Stimulated activated CD8-positive, alpha-beta memory T cell treated with anti-CD3 and anti-CD28 coated beads, Interleukin-4, amount 100 ng/mL, for 24 hours (primary cell): ENCODE results near the gene BEST4.
A peak's percentile ranks its signal among the peaks of the same experiment; 100 is the strongest.
"Not testable (repeated sequence)": the region's sequence is repeated elsewhere in the genome, so short reads cannot be mapped to it uniquely, and the experiment has no call there.

Source experiments
- DNase-seq: peaks from one replicate; pipeline ENCODE4 v3.0.0-alpha.2; 2020; ENCODE audit warnings: low read depth

The BEST4 gene

DNA sequence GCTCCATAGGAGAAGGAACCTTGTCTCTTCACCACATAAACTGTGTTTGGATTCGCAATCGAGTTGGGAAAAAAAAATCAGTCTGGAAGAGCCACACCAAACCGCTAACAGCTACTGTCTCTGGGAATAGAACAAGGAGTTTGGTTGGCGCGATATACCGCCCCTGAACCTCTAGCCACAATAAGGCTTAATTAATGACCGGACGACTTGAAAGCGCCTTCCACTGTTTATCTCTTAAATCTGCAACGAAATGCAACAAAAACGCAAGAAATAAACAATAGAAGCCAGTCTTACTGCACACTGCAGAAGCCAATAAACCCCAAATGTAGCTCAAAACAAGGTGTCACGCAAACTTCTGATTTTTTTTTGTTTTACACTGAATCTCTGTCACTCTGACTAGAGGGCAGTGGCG is 31.2 kb upstream of the BEST4 start:
- DNase-seq = no peak

DNA sequence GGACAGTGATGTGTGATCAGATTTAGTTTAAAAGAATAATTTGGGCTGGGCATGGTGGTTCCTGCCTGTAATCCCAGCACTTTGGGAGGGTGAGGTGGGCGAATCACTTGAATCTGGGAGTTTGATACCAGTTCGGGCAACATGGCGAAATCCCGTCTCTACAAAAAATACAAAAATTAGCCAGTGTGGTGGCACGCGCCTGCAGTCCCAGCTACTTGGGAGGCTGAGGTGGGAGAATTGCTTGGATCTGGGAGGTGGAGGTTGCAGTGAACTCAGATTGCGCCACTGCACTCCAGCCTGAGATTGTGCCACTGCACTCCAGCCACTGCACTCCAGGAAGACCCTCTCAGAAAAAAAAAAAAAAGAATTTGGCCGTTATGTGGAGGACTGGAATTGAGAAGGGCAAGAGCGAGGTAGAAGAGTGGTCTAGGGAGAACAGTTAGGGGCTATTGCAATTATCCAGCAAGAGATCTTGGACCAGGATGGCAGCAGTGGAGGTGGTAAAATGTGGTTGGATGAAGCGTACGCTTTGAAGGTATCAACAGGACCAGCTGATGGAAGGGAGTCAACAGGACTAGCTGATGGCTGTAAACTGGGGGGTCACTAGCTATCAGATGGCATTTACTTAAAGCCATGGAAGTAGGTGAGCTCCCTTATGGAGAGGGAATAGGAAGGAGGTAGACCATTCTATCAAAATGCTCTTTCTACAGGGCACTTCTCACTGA is 30.0 kb upstream of the BEST4 start:
- DNase-seq = no peak

- DNase-seq = no peak
These were observed 29.3 kb upstream of the BEST4 start for GRCh38 chr1:44817307-44817706.

GRCh38 chr1:44815926-44816325 is 28.0 kb upstream of the BEST4 start:
- DNase-seq = not testable (repeated sequence)

GRCh38 chr1:44812822-44813543 is 25.0 kb upstream of the BEST4 start:
- DNase-seq = no peak

DNA sequence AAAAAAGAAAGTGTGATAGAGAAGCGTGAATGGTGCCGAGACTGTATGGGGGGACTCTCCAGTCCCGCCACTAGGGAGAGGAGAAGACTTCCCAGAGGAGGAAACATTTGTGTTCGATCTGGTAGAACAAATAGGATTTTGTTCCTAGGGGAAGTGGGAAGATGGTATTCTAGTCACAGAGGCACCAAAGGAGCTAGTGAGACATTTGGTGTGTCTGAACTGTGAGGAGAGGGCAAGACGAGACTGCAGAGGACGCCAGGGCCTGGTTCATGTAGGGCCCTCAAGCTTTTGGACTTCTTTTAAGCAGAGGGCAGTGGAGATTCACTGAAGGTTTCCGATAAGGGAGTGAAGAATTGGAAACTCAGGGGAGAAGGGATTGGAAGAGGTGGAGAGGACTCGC is 23.3 kb upstream of the BEST4 start:
- no peak for DNase-seq

- not testable (repeated sequence) for DNase-seq
These were observed 22.8 kb upstream of the BEST4 start for GRCh38 chr1:44810762-44811105.

DNA sequence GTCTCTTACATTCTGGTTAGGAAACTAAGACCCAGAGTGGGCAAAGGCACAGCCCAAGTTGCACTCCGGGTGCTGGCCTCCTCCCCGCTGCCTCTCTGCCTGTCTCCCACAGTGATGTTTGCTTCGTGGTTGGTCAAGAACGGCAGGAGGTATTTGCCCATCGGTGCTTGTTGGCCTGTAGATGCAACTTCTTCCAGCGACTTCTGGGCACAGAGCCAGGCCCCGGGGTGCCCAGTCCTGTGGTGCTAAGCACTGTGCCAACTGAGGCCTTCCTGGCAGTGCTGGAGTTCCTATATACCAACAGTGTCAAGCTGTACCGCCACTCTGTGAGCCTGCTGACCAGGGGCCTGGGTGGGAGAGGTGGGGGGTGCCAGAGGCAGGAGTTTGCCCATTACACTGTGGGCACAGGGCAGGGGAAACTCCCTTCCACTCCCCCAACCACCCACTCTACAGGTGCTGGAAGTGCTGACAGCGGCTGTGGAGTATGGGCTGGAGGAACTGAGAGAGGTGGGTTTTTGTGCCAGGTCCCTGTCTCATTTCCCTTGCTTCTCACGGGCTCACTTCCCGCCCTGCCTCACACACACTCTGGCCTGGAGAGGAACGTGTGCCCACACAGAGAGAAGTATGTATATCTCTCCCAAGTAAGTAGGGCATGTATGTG is 22.3 kb upstream of the BEST4 start:
- no peak for DNase-seq

DNA sequence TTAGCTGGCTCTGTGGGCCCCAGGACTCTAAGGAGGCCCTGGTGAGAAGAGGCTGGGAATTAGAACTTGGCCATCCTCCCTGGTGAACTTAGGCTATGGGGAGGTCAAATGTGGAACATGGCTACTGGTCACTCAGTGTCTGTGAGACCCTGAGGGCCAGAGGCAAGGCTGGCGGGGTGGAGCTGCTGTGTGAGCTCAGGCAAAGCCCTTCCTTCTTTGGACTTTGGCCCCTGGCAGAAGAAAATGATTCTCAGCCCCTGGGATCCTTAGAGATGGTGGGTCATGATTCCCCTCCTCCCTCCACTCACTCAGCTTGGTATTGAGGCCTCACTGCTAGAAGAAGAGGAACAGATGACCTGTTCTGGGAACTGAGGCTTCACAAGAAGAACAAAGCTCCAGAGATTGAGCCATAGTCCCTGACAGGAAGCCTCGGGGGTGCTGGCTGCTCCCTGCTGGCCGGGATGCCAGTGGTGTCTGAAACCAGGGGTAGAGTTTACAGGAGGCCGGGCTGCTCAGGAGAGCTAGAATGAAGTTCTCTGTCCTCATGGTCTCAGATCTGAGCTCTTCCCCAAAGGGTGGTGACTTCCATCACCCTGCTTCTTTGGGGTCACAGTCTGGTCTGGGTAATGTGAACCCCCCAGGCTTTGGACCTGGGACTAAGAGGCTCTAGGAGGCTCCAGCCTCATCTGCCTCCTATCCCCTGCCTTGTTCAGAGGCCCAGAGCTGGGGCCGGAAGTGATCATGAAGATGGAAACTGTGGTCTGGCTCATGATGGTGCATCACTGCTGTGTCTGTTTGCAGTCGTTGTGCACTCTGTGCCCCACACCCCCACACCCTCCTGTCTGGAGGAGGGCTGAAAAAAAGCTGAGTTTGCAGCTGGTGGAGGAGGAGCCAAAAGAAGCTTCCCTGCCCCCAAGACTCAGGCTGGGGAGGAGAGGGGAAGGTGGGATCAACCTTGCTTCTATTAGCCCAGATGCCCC is 21.3 kb upstream of the BEST4 start:
- DNase-seq = peak; percentile 78

DNA sequence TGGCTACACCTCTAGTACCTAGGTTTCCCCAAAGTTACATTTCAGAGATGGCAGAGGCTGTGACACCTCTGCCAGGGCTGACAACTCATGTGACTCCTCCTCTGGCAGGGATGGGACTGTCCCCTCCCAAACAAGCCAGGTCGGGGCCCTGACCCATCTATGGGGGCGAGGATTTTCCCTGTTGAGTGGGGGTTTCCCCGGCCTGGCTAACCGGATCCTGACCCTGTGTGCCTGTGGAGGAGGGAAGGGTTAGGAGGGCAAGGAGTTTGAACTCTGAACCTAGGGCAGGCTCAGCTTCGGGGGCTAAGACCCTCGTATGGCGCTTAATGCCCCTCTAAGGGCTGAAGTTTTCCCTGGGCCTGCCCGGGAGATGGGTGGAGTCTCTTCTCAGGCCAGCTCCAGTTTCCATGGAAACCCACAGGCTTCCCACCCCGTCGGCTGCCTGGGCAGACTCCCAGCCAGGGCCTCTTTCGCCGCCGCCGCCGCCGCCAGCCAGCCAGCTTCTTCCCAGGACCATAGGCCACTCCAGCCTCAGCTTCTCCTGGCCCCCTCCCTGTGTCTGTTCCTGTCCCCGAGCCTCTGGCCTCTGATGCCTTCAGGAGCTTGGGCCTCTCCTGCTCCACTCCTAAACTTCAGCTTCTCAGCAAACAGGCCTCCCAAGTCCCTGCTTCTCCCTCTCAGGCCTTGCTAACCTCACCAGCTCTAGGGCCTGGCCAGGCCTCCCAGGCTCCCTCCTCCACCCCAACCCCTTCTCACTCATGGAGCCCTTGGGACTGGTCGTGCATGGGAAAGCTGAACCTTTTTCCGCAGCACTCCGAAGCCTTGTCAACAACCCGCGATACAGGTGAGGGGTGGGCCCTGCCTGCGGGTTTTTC is 20.3 kb upstream of the BEST4 start, which contains the start of gene BTBD19:
BTBD19 (plus strand) TSS at position 461 of the 875 bp plus-strand sequence; CDS start at position 759, 298 bp downstream.
- DNase-seq = peak; percentile 63

GRCh38 chr1:44807364-44808062 is 19.5 kb upstream of the BEST4 start:
- DNase-seq = peak; percentile 79

DNA sequence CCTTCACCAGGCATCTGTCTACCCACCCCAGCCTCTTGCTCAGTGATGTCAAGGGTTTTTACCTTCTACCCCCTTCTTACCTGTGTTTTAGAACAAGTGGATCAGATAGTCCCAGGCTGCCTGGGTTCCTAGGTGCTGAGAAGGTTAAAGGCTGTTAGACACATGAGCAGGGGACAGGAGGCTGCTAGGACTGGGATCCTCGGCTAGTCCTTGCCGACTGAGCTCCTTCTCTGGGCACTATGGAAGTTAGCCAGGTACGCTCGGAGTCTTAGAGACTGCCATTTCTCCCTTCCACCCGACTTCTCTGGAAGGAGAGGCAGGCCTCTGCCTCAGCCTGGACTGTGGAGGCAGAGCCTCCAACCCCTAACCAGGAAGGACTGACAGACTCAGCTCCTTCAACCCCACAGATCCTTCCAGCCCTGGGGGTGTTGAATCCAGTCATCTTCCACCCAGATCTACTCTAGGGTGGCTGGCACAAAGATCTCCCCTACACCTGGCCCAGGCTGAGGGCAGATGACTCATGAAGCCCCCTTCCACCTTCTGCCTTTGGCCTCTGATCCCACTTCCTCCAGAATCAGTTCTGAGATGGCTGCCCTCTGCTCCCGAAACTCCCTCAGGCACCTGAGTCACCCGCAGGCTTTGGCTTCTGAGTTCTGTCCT is 18.9 kb upstream of the BEST4 start, which contains the start of gene DYNLT4:
DYNLT4 (minus strand) TSS at position 648 of the 660 bp plus-strand sequence. CDS start 683 bp downstream, outside the sequence.
- no peak for DNase-seq

GRCh38 chr1:44806025-44806703 is 18.2 kb upstream of the BEST4 start:
- DNase-seq = no peak

DNA sequence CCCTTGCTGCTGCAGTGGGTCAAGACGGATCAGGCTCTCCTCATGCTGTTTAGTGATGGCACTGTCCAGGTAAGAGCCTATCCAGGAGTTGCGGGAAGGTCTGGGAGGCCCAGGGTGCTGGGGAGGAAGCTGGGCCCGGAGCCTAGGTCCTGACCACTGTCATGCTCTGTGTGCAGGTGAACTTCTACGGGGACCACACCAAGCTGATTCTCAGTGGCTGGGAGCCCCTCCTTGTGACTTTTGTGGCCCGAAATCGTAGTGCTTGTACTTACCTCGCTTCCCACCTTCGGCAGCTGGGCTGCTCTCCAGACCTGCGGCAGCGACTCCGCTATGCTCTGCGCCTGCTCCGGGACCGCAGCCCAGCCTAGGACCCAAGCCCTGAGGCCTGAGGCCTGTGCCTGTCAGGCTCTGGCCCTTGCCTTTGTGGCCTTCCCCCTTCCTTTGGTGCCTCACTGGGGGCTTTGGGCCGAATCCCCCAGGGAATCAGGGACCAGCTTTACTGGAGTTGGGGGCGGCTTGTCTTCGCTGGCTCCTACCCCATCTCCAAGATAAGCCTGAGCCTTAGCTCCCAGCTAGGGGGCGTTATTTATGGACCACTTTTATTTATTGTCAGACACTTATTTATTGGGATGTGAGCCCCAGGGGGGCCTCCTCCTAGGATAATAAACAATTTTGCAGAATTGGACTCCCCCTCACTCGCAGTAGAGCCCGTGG is 17.5 kb upstream of the BEST4 start:
- DNase-seq = no peak

GRCh38 chr1:44803312-44804095 is 15.5 kb upstream of the BEST4 start:
- DNase-seq = no peak

- no peak for DNase-seq
These were observed 15.0 kb upstream of the BEST4 start for GRCh38 chr1:44803062-44803311.

DNA sequence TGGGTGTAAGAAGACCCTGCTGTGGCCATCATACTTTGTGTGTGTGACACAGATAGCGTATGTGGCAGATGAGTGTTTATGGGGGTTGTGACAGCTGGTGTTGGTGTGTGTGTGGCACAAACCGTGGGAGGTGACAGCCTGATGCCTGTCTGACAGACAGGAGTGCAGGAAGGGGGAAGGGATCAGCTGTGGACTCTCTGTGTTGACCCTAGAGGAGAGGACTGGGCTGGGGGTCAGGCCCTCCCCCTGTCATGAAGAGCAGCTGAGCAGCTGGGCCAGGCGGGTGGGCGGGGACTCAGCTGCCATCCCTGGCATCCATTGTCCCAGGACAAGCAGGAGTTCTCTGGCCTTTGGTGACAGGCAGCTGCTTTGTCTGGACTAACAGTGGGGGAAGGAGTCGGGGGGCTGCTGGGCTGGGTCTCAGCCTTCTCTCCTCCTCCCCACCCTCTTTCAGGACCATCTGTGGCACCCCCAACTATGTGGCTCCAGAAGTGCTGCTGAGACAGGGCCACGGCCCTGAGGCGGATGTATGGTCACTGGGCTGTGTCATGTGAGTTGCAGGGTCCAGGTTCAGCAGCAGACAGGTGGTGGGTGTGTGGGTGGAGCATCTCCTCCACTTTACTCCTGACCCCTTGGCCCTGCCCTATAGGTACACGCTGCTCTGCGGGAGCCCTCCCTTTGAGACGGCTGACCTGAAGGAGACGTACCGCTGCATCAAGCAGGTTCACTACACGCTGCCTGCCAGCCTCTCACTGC is 14.5 kb upstream of the BEST4 start:
- no peak for DNase-seq
